NCI-H69 (cell line): ENCODE data around the gene DAND5.
"Not testable (repeated sequence)": the region's sequence is repeated elsewhere in the genome, so short reads cannot be mapped to it uniquely, and the experiment has no call there.

ENCODE experiments used
- DNase-seq: peaks from one replicate; lab custom pipeline; 2025; lab: John Stamatoyannopoulos, UW

The DAND5 gene

GRCh38 chr19:12946092-12946721 lies 23.2 kb upstream of the DAND5 start:
- DNase-seq, result peak; percentile 84

DNA sequence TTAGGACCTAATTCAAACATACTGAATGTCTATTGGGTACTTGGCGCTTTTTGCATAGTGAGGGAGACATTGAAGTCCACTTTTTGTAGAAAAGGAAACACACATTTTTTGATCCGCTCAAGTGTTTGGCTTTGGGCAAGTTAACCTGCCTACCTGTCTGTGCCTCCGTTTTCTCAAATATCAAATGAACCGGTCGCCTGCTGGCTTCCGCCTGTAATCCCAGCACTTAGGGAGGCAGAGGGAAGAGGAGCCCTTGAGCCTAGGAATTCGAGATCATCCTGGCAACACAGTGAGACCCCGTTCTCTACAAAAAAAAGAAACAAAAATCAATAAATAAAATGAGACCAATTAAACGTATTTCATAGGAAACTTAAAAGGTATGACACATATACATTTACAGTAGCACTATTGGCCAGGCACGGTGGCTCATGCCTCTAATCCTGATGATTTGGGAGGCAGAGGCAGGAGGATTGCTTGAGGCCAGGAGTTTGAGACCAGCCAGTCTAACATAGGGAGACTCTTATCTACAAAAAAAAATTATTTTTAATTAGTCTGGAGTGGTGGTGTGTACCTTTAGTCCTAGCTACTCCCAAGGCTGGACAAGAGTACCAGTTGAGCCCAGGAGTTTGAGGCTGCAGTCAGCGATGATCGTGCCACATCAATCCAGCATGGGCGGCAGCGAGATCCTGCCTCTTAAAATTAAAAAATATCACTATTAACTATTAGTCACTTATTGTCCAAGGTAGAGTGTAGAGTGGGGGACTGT lies 22.5 kb upstream of the DAND5 start:
- no peak for DNase-seq

DNA sequence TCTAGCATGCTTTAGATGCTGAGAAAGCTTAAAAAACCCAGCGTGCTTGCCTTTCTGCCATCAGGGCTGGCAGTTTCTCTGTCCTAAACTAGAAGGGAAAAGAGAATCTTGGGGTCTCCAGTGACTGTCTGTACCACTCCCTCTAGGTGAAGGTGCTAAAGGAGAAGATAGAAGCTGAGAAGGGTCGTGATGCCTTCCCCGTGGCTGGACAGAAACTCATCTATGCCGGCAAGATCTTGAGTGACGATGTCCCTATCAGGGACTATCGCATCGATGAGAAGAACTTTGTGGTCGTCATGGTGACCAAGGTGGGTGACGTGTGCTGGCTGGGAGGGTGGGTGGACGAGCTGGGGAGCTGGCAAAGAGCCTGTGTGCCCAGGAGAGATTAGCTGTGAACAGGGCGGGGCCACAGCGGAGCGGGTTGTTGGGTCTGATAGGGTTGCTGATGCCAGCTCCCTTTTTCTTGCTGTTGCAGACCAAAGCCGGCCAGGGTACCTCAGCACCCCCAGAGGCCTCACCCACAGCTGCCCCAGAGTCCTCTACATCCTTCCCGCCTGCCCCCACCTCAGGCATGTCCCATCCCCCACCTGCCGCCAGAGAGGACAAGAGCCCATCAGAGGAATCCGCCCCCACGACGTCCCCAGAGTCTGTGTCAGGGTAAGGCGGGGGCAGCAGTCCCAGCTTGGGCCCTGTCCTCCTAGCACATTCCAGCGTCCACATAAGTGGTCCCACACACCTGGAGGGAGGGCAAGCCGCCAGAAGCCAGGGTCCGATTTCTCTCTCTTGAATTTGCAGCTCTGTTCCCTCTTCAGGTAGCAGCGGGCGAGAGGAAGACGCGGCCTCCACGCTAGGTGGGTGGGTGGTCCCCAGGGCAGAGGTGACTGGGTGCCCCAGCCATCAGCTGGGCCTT lies 21.4 kb upstream of the DAND5 start:
- no peak for DNase-seq

- DNase-seq, result no peak
Measured at GRCh38 chr19:12948612-12949362, 20.6 kb upstream of the DAND5 start.

- peak; percentile 33 for DNase-seq
Measured at GRCh38 chr19:12949363-12950283, 19.8 kb upstream of the DAND5 start.

- DNase-seq, result not testable (repeated sequence)
Measured at GRCh38 chr19:12952050-12952449, 17.3 kb upstream of the DAND5 start.

DNA sequence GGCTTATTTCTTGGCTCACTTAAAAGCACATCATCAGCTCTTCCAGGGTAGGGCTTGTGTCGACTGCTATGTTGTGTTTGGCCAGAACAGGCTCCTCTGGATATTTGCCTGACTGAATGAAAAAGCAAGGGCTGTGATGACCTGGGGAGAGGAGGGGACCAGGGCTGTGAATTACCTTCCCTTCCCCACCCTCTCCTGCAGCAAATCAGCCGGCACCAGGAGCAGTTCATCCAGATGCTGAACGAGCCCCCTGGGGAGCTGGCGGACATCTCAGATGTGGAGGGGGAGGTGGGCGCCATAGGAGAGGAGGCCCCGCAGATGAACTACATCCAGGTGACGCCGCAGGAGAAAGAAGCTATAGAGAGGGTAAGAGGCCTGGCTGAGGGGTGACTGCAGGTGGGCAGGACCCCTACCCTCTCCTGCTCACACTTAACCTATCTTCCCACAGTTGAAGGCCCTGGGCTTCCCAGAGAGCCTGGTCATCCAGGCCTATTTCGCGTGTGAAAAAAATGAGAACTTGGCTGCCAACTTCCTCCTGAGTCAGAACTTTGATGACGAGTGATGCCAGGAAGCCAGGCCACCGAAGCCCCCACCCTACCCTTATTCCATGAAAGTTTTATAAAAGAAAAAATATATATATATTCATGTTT lies 16.8 kb upstream of the DAND5 start:
- DNase-seq, result peak; percentile 78

GRCh38 chr19:12953138-12953798 lies 16.1 kb upstream of the DAND5 start:
- DNase-seq, result peak; percentile 90

- DNase-seq, result peak; percentile 95
Measured at GRCh38 chr19:12953799-12954611, 15.4 kb upstream of the DAND5 start.

DNA sequence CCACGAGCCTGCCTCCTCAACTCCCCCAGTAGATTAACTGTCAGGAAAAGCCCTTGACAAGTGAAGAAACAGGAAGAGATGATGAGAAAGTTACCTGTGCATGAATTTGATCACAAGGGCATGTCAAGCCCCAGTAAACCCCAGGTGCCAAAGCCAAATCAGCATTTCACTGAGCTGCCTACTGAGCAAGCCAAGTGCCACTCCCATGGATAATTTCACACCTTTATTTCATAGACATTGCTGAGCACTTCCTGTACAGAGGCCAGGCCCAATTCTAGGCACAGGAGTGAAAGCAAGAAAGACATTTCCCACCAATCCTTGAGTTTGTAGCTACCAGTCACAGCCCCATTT lies 14.8 kb upstream of the DAND5 start:
- DNase-seq, result peak; percentile 71

- not testable (repeated sequence) for DNase-seq
Measured at GRCh38 chr19:12955575-12955974, 13.8 kb upstream of the DAND5 start.

DNA sequence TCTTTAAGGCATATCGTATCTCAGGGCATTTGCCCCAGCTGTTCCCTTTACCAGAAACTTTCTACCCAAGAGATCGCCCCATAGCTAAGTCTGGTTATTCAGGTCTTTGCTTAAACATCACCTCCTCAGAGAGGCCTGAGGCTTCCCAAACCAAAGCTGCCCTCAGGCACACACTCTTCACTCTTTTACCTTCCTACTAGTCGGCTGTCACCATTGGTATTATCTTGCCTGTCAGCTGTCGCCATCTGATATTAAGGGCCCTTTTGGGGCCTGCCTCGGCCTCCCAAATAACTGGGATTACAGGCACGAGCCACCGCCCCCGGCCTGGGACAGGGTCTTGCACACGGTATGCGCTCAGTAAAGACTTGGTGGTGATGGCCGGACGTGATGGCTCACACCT lies 13.4 kb upstream of the DAND5 start:
- DNase-seq, result no peak

DNA sequence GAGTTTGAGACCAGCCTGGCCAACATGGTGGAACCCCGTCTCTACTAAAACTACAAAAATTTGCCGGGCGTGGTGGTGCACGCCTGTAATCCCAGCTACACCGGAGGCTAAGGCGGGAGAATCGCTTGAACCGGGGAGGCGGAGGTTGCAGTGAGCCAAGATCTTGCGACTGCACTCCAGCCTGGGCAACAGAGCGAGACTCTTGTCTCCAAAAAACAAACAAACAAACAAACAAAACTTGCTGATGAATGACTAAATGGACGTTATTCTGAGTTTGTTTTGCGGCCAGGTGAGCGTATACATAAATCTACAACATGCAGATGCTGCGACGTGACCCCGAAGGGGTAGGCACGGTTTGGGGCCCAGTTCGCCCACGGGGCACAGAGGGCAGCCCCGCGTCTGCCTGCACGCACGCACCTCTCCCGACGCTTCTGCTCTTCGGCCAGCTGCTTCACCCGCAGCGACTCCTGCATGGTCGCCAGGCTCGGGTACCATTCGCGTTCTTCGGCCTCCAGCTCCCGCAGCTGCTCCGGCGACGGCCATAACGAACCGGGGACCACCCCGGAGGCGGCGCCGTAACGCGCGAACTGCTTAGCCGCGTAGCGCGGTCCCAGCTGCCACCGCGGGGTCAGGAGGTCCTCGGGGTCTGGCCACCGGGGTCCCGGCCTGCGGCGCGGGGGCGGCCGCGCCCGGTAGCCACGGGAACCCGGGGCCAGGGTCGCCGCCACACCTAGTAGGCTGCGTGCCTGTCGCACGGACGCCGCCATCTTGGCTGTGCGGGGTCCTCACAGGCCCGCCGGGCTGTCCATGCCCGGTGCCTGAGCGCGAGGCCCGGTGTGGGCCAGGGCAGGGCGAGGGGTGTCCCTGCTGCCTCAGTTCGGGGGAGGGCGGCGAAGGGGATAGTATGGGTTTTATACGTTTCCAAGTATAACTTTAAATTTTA lies 12.7 kb upstream of the DAND5 start, which contains the start of gene GADD45GIP1:
Gene GADD45GIP1 (minus strand): TSS at position 778 of the 943 bp plus-strand sequence. CDS start 11 bp downstream, at position 767.
- peak; percentile 93 for DNase-seq

DNA sequence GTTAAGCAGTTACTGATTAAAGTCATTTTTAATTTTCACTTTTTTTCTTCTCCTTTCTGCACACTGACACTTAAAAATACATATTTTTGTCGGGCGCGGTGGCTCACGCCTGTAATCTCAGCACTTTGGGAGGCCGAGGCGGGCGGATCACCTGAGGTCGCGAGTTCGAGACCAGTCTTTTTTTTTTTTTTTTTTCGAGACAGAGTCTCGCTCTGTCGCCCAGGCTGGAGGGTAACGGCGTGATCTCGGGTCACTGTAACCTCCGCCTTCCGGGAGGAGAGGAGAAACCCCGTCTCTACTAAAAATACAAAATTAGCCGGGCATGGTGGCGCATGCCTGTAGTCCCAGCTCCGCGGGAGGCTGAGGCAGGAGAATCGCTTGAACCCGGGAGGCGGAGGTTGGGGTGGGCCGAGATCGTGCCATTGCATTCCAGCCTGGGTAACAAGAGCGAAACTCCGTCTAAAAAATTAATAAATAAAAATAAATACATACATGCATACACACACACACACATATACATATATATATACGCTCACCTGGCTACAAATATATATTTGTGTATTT lies 11.9 kb upstream of the DAND5 start:
- DNase-seq, result not testable (repeated sequence)

GRCh38 chr19:12959481-12959880 lies 9.9 kb upstream of the DAND5 start:
- no peak for DNase-seq

GRCh38 chr19:12965017-12965811 lies 4.2 kb upstream of the DAND5 start:
- DNase-seq, result peak; percentile 91

DNA sequence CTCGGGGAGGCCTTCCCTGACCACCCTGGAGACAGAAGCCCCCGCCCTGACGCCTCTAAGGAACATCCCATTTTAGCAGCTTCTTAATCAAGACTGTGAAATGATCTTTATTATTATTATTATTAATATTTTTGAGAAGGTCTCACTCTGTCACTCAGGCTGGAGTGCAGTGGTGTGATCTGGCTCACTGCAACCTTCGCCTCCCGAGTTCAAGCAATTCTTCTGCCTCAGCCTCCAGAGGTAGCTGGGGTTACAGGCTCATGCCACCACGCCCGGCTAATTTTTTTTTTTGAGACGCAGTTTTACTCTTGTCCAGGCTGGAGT lies 3.6 kb upstream of the DAND5 start:
- DNase-seq, result no peak
